ENCODE data around the gene HLCS. TPM values are rescaled to one million over a fixed set of nuclear protein-coding genes. Genes with fewer than 3 reads are reported as not detected.

The HLCS gene
- total RNA-seq, 4 donors from 2014 or later = 20.0 to 75.4 (median 32.8) TPM

DNA sequence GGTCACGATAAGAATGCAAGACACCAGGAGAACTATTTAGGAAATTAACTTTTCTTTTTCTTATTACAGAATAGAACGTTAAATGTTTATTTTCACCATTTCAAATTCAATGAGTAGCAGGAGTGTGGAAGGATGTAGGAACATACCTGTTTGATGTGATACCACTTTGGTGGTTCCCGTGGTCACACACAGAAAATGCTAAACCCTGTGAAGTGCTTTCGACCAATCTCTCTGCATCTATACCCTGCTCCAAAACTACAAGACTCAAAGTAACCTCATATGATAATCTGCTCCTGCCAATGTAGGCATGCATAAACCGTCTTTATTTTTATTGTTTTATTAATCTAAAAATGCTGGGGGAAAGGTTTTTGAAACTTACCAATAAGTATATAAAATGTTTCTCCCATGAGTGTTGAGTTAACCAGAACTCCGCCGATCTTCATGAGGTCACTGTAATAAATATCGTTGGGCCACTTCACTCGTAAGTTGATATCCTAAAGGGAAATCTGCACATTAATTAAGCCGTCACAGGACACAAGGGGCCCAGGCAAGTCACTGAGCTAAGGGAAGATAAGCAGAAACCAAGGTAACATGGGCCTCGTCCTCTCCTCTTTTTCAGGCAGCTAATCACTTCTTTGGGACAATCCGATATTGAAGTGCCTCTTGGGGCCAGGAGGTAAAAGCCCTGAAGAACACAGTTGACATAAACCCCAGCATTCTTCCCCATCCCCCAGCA is 207.0 kb downstream of the HLCS start:
- TF ChIP-seq POLR2AphosphoS5 (IDR thresholded peaks at IDR 0.05) (no peak), EP300 (IDR thresholded peaks at IDR 0.05; ENCODE audit: low read depth) (no peak), POLR2A (IDR thresholded peaks at IDR 0.05) (no peak)
- TF ChIP-seq, protein P1, sequence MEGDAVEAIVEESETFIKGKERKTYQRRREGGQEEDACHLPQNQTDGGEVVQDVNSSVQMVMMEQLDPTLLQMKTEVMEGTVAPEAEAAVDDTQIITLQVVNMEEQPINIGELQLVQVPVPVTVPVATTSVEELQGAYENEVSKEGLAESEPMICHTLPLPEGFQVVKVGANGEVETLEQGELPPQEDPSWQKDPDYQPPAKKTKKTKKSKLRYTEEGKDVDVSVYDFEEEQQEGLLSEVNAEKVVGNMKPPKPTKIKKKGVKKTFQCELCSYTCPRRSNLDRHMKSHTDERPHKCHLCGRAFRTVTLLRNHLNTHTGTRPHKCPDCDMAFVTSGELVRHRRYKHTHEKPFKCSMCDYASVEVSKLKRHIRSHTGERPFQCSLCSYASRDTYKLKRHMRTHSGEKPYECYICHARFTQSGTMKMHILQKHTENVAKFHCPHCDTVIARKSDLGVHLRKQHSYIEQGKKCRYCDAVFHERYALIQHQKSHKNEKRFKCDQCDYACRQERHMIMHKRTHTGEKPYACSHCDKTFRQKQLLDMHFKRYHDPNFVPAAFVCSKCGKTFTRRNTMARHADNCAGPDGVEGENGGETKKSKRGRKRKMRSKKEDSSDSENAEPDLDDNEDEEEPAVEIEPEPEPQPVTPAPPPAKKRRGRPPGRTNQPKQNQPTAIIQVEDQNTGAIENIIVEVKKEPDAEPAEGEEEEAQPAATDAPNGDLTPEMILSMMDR (IDR thresholded peaks at IDR 0.05) = no peak
- 78 to 83% methylated on average over 10 to 12 of the region's 12 CpGs for WGBS, 2 donors (ENCODE audit: low coverage in 1 of 2)
- Histone ChIP-seq H3K4me3 (no peak overlapping the region), H3K27ac (no peak overlapping the region), H3K9me3 (no peaks in the 10 kb centered on the region), H3K4me1 (no peaks in the 10 kb centered on the region), H3K36me3 (no peaks in the 10 kb centered on the region), H3K27me3 (no peaks in the 10 kb centered on the region)
- no peak for DNase-seq
- intact Hi-C loops (cut with DNase I; ENCODE audit: low total_unique reads) (no loop called here), in situ Hi-C loops (cut with MboI; ENCODE audit: low pct_ligation_motif_present in 1 of 4, low pct_unique_long_range_greater_than_20kb in 1 of 4, low sequenced_read_pairs in 3 of 4) (no loop called here)

- no peak overlapping the region for H3K4me3 ChIP-seq
- intact Hi-C loops (cut with DNase I; ENCODE audit: low total_unique reads) (no loop called here), in situ Hi-C loops (cut with MboI; ENCODE audit: low pct_ligation_motif_present in 1 of 4, low pct_unique_long_range_greater_than_20kb in 1 of 4, low sequenced_read_pairs in 3 of 4) (no loop called here)
- H3K27ac ChIP-seq = no peak overlapping the region
- H3K4me1 ChIP-seq = no peaks in the 10 kb centered on the region
- WGBS, 2 donors (ENCODE audit: low coverage in 1 of 2) = 97% methylated on average over 6 of the region's 6 CpGs; no CpG with 5 or more reads in 1 of the 2 donors
- no peaks in the 10 kb centered on the region for H3K9me3 ChIP-seq
- TF ChIP-seq POLR2AphosphoS5 (IDR thresholded peaks at IDR 0.05) (no peak), POLR2A (IDR thresholded peaks at IDR 0.05) (no peak), EP300 (IDR thresholded peaks at IDR 0.05; ENCODE audit: low read depth) (no peak)
- TF ChIP-seq, protein P1 (IDR thresholded peaks at IDR 0.05) = no peak
- H3K27me3 ChIP-seq = no peaks in the 10 kb centered on the region
- no peak for DNase-seq
- H3K36me3 ChIP-seq = peaks cover 0 to 3% (median 0%) of the 10 kb centered on the region in 4 donors
Measured at GRCh38 chr21:36757196-36757595, 209.3 kb downstream of the HLCS start.

DNA sequence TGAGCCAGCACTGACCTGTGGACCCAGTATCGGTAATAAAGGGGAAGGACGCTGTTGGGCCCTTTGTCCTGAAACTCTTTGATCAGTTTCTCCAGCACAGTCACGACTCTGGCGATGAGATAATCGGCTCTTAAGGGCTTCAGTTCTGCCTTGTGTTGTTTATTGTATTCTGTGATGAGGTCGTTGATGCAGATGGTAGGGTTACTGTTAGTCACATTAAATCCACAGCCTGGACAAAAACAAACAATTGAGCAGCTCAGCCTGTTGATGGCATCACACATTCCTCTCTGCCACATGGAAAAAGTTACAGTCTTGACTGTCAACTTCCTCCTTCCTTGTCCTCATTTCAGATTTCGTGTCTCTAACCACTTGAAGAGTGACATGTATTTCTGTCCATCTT is 209.9 kb downstream of the HLCS start:
- in situ Hi-C loops (cut with MboI; ENCODE audit: low pct_ligation_motif_present in 1 of 4, low pct_unique_long_range_greater_than_20kb in 1 of 4, low sequenced_read_pairs in 3 of 4) (no loop called here), intact Hi-C loops (cut with DNase I; ENCODE audit: low total_unique reads) (no loop called here)
- 67 to 78% methylated on average over 7 of the region's 7 CpGs for WGBS, 2 donors (ENCODE audit: low coverage in 1 of 2)

DNA sequence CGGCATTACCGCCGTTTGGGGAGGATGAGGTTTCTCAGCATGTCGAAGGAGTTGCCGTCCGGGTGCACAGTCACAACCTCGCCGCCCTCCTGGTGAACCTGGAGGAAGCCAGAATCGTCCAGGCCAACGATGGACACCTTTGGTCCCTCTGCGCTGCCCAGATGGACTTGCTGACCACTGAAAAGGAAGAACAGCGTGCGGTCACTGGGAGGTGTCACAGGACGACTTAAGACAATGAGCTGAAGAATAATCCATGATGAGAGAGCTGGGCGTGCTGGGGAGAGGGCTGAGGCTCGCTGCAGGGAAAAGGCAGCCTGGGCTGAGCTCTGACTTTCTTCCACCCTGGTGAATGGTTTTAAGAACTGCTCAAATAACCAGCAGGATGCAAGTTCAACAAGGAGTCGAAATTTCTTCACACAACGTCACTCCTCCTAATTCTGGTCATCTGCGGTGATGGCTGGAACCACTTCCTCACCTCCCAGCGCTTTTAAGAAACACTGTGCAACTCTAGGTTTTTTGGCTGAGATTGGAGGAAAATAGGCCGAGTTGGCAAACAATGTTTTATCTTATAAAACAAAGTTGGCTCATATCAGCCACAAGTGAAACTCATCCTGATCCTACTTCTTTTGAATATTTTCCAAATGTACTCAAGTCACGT is 212.1 kb downstream of the HLCS start:
- H3K9me3 ChIP-seq = no peaks in the 10 kb centered on the region
- no peak for TF ChIP-seq POLR2AphosphoS5 (IDR thresholded peaks at IDR 0.05)
- no peak for TF ChIP-seq POLR2A (IDR thresholded peaks at IDR 0.05)
- no peak overlapping the region for H3K4me3 ChIP-seq
- no peaks in the 10 kb centered on the region for H3K4me1 ChIP-seq
- H3K27me3 ChIP-seq = no peaks in the 10 kb centered on the region
- H3K27ac ChIP-seq = no peak overlapping the region
- in situ Hi-C loops (cut with MboI; ENCODE audit: low pct_ligation_motif_present in 1 of 4, low pct_unique_long_range_greater_than_20kb in 1 of 4, low sequenced_read_pairs in 3 of 4) = no loop called here
- H3K36me3 ChIP-seq = peaks cover 0 to 3% (median 0%) of the 10 kb centered on the region in 4 donors
- intact Hi-C loops (cut with DNase I; ENCODE audit: low total_unique reads) = no loop called here
- WGBS, 2 donors (ENCODE audit: low coverage in 1 of 2) = 76 to 92% methylated on average over 7 to 22 of the region's 22 CpGs
- DNase-seq = no peak

More for the DNA sequence above, 209.9 kb downstream of the HLCS start:
- Histone ChIP-seq H3K27ac (no peak overlapping the region), H3K9me3 (no peaks in the 10 kb centered on the region), H3K4me1 (no peaks in the 10 kb centered on the region), H3K36me3 (peaks cover 0 to 3% (median 0%) of the 10 kb centered on the region in 4 donors), H3K4me3 (no peak overlapping the region), H3K27me3 (no peaks in the 10 kb centered on the region)
- TF ChIP-seq POLR2A (IDR thresholded peaks at IDR 0.05) = no peak
- TF ChIP-seq POLR2AphosphoS5 (IDR thresholded peaks at IDR 0.05) = no peak
- DNase-seq = no peak

- Histone ChIP-seq H3K4me1 (peaks cover 0 to 1% (median 0%) of the 10 kb centered on the region in 4 donors), H3K9me3 (no peaks in the 10 kb centered on the region), H3K27ac (no peak overlapping the region), H3K27me3 (peaks cover 6% of the 10 kb centered on the region), H3K36me3 (peaks cover 0 to 3% (median 0%) of the 10 kb centered on the region in 4 donors), H3K4me3 (no peak overlapping the region)
- intact Hi-C loops (cut with DNase I; ENCODE audit: low total_unique reads) = no loop called here
- in situ Hi-C loops (cut with MboI; ENCODE audit: low pct_ligation_motif_present in 1 of 4, low pct_unique_long_range_greater_than_20kb in 1 of 4, low sequenced_read_pairs in 3 of 4) = no loop called here
- TF ChIP-seq EP300 (IDR thresholded peaks at IDR 0.05; ENCODE audit: low read depth) (no peak), POLR2AphosphoS5 (IDR thresholded peaks at IDR 0.05) (no peak), POLR2A (IDR thresholded peaks at IDR 0.05) (no peak)
- TF ChIP-seq, protein P1 (IDR thresholded peaks at IDR 0.05) = no peak
- DNase-seq = no peak
- WGBS, 2 donors (ENCODE audit: low coverage in 1 of 2) = 91 to 94% methylated on average over 3 of the region's 3 CpGs
Measured at GRCh38 chr21:36753556-36753955, 212.9 kb downstream of the HLCS start.
